GM18507 (cell line): ENCODE measurements around the gene S100A7.
"Not testable (repeated sequence)": the region's sequence is repeated elsewhere in the genome, so short reads cannot be mapped to it uniquely, and the experiment has no call there.

Experiments
- DNase-seq: peaks from one replicate; pipeline ENCODE4 v3.0.0; 2011; ENCODE audit warnings: low read depth; ENCODE audit not compliant: insufficient read length; ENCODE audit errors: extremely low spot score
- FAIRE-seq: peaks from 2 replicates; lab custom pipeline; 2011; peaks lifted over from hg19 to GRCh38; lab: Jason Lieb, UNC

The S100A7 gene

GRCh38 chr1:153478047-153478691 lies 17.7 kb upstream of the S100A7 start:
- FAIRE-seq (no peak), DNase-seq (no peak)

- no peak for DNase-seq
- FAIRE-seq: no peak
Observed at GRCh38 chr1:153476491-153477093, 16.1 kb upstream of the S100A7 start.

GRCh38 chr1:153475282-153475681 lies 14.8 kb upstream of the S100A7 start:
- FAIRE-seq: no peak
- no peak for DNase-seq

- DNase-seq (no peak), FAIRE-seq (no peak)
Observed at GRCh38 chr1:153474347-153474746, 13.9 kb upstream of the S100A7 start.

GRCh38 chr1:153470707-153471106 lies 10.3 kb upstream of the S100A7 start:
- DNase-seq: no peak
- no peak for FAIRE-seq

GRCh38 chr1:153466908-153467307 lies 6.5 kb upstream of the S100A7 start:
- DNase-seq (no peak), FAIRE-seq (no peak)

- peak; percentile 45 for DNase-seq
- FAIRE-seq: peak; percentile 59
Observed at GRCh38 chr1:153465811-153466636, 5.6 kb upstream of the S100A7 start.

- not testable (repeated sequence) for FAIRE-seq, DNase-seq
Observed at GRCh38 chr1:153462741-153463140, 2.3 kb upstream of the S100A7 start.

- DNase-seq (no peak), FAIRE-seq (no peak)
Observed at GRCh38 chr1:153459655-153460054, 796 bp downstream of the S100A7 start.

GRCh38 chr1:153456396-153456795 lies 4.1 kb downstream of the S100A7 start:
- FAIRE-seq (no peak), DNase-seq (no peak)

- not testable (repeated sequence) for FAIRE-seq, DNase-seq
Observed at GRCh38 chr1:153448851-153449250, 11.6 kb downstream of the S100A7 start.

GRCh38 chr1:153447498-153448170 lies 12.8 kb downstream of the S100A7 start:
- FAIRE-seq: no peak

GRCh38 chr1:153444078-153444477 lies 16.4 kb downstream of the S100A7 start:
- no peak for DNase-seq
- FAIRE-seq: no peak

More at GRCh38 chr1:153447498-153448170, 12.8 kb downstream of the S100A7 start:
- no peak for DNase-seq

- no peak for FAIRE-seq
Observed at GRCh38 chr1:153443486-153443885, 17.0 kb downstream of the S100A7 start.

GRCh38 chr1:153441238-153441755 lies 19.2 kb downstream of the S100A7 start:
- FAIRE-seq (no peak), DNase-seq (no peak)

More at GRCh38 chr1:153443486-153443885, 17.0 kb downstream of the S100A7 start:
- no peak for DNase-seq

- FAIRE-seq (no peak), DNase-seq (no peak)
Observed at GRCh38 chr1:153439273-153439672, 21.2 kb downstream of the S100A7 start.

- FAIRE-seq: no peak
Observed at GRCh38 chr1:153438599-153438998, 21.9 kb downstream of the S100A7 start.

GRCh38 chr1:153437236-153437635 lies 23.2 kb downstream of the S100A7 start:
- FAIRE-seq (no peak), DNase-seq (no peak)

More at GRCh38 chr1:153438599-153438998, 21.9 kb downstream of the S100A7 start:
- DNase-seq: no peak

- FAIRE-seq (no peak), DNase-seq (no peak)
Observed at GRCh38 chr1:153434746-153435455, 25.6 kb downstream of the S100A7 start.
